Measurements from ENCODE around the gene SPRYD3. TPM values are rescaled to one million over a fixed set of nuclear protein-coding genes. Genes with fewer than 3 reads are reported as not detected.

Gene SPRYD3
- total RNA-seq, 2 experiments from 2014 or later = 32.8 to 35.4 TPM

DNA sequence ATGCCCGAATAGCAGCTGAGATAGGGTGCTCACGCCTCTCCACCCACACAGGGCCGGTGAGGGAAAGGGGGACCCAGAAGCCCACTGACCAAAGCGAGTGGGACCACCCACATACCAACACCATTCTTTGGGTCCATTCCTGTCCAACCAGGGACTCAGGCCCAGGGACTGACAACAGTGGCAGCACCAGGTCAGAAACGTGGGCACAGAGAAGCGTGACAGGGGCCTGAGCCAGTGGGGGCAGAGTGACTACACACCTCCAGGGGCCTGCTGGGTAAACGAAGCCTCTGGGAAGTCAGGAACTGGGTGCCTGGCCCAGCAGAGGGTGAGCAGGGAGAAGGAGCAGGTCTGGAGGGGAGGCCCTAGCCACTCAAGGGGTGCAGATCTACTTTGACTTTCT is 13.7 kb downstream of the SPRYD3 start:
- DNase-seq = no peak
- intact Hi-C loops (cut with micrococcal nuclease) = no loop called here
- CTCF ChIA-PET = interaction anchor here (0.6 to 11.6 kb wide), 40 partner anchors 8 to 591 kb away, joined by 3 to 348 read pairs (median 5); partner anchors contain the start of genes AAAS, CSAD, IGFBP6 and PFDN5
- no peaks in the 10 kb centered on the region for H3K27me3 Mint-ChIP-seq
- POLR2A ChIA-PET = interaction anchor here (1.1 to 4.0 kb wide), 2 partner anchors 33 to 37 kb away, joined by 10 to 30 read pairs; partner anchors contain the start of genes IGFBP6 and SOAT2
- peaks cover 8% of the 10 kb centered on the region for H3K4me1 Mint-ChIP-seq (ENCODE audit: low read depth)
- H3K27ac Mint-ChIP-seq = no peak overlapping the region
- H3K9me3 Mint-ChIP-seq = no peaks in the 10 kb centered on the region
- no peak overlapping the region for H3K4me3 Mint-ChIP-seq
- peaks cover 11% of the 10 kb centered on the region for H3K36me3 Mint-ChIP-seq

DNA sequence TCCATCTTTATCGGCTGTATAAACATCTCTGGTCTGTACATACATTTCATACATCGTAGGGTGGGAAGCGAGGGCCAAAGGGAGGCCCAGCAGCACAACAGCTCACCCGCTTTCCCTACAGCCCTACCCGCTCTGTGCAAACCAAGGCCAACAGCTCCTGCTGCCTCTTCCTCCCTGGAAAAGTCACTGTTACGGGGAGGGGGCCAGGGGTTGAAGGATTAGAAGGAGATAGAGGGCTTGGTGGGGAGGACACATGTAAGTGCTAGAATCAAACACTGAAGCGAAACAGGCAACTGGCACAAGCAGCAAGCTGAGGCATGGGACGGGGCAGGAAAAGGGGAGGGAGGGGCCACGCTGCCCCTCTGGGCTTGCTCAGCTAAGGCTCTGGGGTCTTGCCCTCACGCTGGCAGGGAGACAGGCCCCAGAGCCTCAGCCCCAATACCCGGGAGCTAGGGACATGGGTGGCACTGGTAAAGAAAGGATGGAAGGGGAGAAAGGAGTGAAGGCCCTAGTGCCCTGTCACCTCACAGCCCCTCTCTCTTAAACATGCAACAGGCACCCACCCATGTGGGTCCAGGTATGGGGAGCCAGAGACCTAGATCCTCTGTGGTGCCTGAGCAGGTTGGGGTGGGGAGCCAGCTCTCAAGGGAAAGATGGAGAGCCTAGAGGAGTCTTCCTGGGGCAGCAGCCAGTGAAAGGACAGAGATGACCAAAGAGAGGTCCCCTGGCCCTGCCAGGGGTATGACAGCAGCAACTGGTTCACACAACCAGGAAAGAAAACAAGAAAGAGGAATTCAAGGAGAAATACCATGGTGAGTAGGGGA is 14.4 kb downstream of the SPRYD3 start:
- peaks cover 11% of the 10 kb centered on the region for H3K36me3 Mint-ChIP-seq
- intact Hi-C loops (cut with micrococcal nuclease) = no loop called here
- no peaks in the 10 kb centered on the region for H3K9me3 Mint-ChIP-seq
- POLR2A ChIA-PET = interaction anchor here (4.0 kb wide), 1 partner anchor 34 kb away, joined by 30 read pairs; the partner anchor contains the start of gene IGFBP6
- H3K4me1 Mint-ChIP-seq (ENCODE audit: low read depth) = peaks cover 8% of the 10 kb centered on the region
- CTCF ChIA-PET = interaction anchor here (0.8 to 11.6 kb wide), 24 partner anchors 7 to 436 kb away, joined by 3 to 348 read pairs (median 7); partner anchors contain the start of genes AAAS, CSAD, IGFBP6 and PFDN5
- no peak overlapping the region for H3K4me3 Mint-ChIP-seq
- H3K27me3 Mint-ChIP-seq = no peaks in the 10 kb centered on the region
- no peak overlapping the region for H3K27ac Mint-ChIP-seq
- DNase-seq = no peak

DNA sequence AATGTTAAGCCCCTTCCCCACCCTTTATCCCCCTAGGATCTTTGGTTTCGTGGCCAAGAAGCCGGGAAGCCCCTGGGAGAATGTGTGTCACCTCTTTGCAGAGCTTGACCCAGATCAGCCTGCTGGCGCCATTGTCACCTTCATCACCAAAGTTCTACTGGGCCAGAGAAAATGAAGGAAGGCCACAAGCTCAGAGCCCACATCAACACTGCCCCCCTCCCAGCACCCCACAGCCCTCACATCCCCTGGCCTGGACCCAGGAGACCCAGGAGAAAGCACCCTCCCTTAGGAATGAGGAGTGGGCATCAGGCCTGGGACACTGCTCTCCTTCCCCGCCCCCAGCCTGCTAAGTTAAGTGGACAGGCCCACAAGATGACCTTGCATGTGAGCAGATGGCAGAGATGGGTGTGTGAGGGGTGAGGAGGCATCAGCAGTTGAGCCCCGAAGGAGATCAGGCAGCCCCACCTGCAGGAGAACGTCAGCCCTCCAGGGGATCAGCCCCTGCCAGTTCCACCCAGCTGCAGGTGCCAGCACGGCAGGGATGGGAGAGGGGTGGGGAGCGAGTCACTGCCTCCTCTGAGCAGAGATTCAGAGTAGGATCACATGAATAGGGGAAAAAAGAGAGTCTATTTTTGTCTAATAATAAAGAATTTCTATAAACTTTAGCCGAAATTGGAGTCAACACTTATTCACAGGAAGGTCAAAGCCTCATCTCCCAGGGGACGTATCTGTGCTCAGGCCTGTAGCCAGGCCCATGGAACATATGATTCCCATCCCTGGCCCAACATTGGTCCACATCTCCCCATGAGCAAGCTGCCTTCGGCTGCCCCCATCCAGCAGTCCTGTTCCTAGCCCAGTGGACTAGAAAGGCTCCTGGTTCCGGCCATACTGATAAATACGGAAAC is 15.2 kb downstream of the SPRYD3 start:
- no peak overlapping the region for H3K27ac Mint-ChIP-seq
- H3K36me3 Mint-ChIP-seq = peaks cover 11% of the 10 kb centered on the region
- no peaks in the 10 kb centered on the region for H3K9me3 Mint-ChIP-seq
- H3K27me3 Mint-ChIP-seq = no peaks in the 10 kb centered on the region
- ChIA-PET CTCF (interaction anchor here (1.1 to 11.6 kb wide), 9 partner anchors 10 to 227 kb away, joined by 4 to 348 read pairs (median 26); partner anchors contain the start of genes CSAD, IGFBP6, SOAT2 and SPRYD3), POLR2A (interaction anchor here (0.9 to 4.0 kb wide), 5 partner anchors 9 to 35 kb away, joined by 3 to 30 read pairs (median 5); partner anchors contain the start of genes IGFBP6 and SPRYD3)
- intact Hi-C loops (cut with micrococcal nuclease) = no loop called here
- peaks cover 8% of the 10 kb centered on the region for H3K4me1 Mint-ChIP-seq (ENCODE audit: low read depth)
- no peak overlapping the region for H3K4me3 Mint-ChIP-seq
- no peak for DNase-seq

DNA sequence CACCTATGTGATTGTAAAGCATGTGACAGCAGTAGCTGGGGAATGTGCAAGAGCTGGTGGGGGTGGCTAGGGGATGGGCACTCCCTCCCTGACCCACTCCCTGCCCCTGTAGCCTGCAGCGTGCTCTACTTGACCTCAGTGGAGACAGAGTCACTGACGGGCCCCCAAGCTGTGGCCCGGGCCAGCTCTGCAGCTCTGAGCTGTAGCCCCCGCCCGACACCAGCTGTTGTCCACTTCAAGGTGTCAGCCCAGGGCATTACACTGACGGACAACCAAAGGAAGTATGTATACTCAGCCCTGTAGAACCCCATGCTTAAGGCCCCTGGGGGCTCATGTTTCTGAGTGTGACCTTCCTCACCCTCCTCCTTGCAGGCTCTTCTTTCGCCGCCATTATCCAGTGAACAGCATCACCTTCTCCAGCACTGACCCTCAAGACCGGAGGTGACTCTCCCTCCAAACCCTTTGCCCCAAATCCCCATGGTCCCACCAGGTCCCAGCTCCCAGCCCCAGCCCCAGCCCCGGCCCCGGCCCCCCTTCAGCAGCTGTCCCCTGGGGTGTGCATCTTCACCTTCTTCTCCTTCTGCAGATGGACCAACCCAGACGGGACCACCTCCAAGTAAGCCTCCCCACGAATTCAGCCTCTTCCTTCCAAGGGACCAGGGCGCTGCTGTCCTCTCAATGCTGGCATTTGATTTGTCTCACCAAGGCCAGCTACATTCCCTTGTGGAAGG is 16.0 kb downstream of the SPRYD3 start:
- POLR2A ChIA-PET = interaction anchor here (0.9 to 3.0 kb wide), 4 partner anchors 8 to 36 kb away, joined by 3 to 10 read pairs (median 4); partner anchors contain the start of genes IGFBP6 and SPRYD3
- peaks cover 8% of the 10 kb centered on the region for H3K4me1 Mint-ChIP-seq (ENCODE audit: low read depth)

DNA sequence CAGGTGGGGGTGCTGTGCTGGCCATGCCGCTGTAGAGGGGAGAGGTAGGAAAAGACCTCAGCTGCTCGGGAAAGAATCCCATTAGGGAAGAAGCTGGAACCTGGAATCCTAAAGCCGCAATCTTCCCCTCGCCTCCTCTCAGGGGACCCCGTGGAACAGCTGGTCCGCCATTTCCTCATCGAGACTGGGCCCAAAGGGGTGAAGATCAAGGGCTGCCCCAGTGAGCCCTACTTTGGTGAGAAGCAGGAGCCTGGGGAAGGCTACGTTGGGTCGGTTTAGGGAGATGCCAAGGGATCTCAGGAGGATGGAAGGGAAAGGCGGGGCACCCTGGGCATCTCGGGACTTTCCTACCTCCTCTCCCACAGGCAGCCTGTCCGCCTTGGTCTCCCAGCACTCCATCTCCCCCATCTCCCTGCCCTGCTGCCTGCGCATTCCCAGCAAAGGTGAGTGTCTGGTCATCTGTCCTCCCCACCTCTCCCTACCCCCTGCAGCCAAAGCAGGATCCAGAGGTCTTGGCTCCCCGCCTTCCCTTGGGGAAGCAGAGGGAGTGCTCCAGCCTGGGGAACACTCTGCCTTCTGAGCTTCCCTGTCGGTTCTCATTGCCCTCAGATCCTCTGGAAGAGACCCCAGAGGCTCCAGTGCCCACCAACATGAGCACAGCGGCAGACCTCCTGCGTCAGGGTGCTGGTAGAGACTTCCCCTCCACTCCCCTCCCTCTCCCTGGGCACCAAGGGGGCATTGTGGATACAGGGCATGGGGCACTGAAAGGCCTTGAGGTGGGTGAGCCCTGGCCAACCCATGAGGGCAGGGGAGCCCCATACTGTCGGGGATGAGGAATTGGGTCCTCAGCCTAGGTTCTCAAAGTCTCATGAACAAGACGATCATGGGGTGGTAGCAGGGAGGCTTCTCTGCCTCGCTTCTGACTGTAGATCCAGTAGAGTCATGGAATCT is 16.9 kb downstream of the SPRYD3 start:
- CTCF ChIA-PET = interaction anchor here (0.8 to 11.6 kb wide), 5 partner anchors 8 to 39 kb away, joined by 4 to 348 read pairs (median 4); partner anchors contain the start of genes IGFBP6, SOAT2 and SPRYD3
- H3K9me3 Mint-ChIP-seq = no peaks in the 10 kb centered on the region
- intact Hi-C loops (cut with micrococcal nuclease) = no loop called here
- peaks cover 11% of the 10 kb centered on the region for H3K36me3 Mint-ChIP-seq
- peaks cover 8% of the 10 kb centered on the region for H3K4me1 Mint-ChIP-seq (ENCODE audit: low read depth)
- no peak overlapping the region for H3K27ac Mint-ChIP-seq
- no peak overlapping the region for H3K4me3 Mint-ChIP-seq
- POLR2A ChIA-PET = interaction anchor here (1.2 to 3.0 kb wide), 2 partner anchors 17 to 36 kb away, joined by 5 to 10 read pairs; partner anchors contain the start of genes IGFBP6 and SPRYD3
- no peaks in the 10 kb centered on the region for H3K27me3 Mint-ChIP-seq
- no peak for DNase-seq

More for the DNA sequence above, 16.0 kb downstream of the SPRYD3 start:
- DNase-seq = no peak
- Mint-ChIP-seq H3K4me3 (no peak overlapping the region), H3K27me3 (no peaks in the 10 kb centered on the region), H3K9me3 (no peaks in the 10 kb centered on the region), H3K36me3 (peaks cover 11% of the 10 kb centered on the region), H3K27ac (peak overlapping the region; percentile 23)
- CTCF ChIA-PET = interaction anchor here (0.8 to 11.6 kb wide), 4 partner anchors 9 to 38 kb away, joined by 4 to 348 read pairs (median 63); partner anchors contain the start of genes IGFBP6, SOAT2 and SPRYD3
- intact Hi-C loops (cut with micrococcal nuclease) = no loop called here

DNA sequence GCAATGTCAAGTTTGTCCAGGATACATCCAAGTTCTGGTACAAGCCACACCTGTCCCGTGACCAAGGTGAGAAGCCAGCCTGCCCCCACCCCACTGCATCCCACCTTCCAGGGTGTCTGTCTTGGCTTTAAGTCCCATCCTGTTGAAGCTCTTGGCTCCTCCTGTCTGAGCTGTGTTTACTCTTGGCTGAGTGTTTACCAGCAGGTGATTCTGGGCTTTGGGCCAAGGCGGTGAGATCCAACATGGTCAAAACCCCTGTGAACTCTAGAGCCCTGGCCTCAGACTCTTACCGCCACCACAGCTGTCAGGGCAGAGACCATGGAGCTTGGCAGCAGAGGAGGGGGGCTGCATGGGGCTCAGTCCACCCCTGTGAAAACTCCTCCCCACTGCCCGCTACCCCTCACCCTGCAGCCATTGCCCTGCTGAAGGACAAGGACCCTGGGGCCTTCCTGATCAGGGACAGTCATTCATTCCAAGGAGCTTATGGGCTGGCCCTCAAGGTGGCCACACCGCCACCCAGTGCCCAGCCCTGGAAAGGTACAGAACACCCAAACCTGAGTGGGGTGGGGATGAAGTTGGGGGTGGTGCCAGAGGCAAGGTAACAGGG is 17.7 kb downstream of the SPRYD3 start:
- H3K4me3 Mint-ChIP-seq = no peak overlapping the region
- H3K36me3 Mint-ChIP-seq = peaks cover 9% of the 10 kb centered on the region
- no peaks in the 10 kb centered on the region for H3K9me3 Mint-ChIP-seq
- H3K27ac Mint-ChIP-seq = peak overlapping the region; percentile 49
- no peaks in the 10 kb centered on the region for H3K27me3 Mint-ChIP-seq
- DNase-seq = no peak
- peaks cover 7% of the 10 kb centered on the region for H3K4me1 Mint-ChIP-seq (ENCODE audit: low read depth)
- CTCF ChIA-PET = interaction anchor here (1.0 to 11.6 kb wide), 3 partner anchors 14 to 39 kb away, joined by 4 to 348 read pairs (median 6); partner anchors contain the start of genes IGFBP6, SOAT2 and SPRYD3
- intact Hi-C loops (cut with micrococcal nuclease) = no loop called here
- POLR2A ChIA-PET = interaction anchor here (1.2 to 3.0 kb wide), 2 partner anchors 18 to 37 kb away, joined by 5 to 10 read pairs; partner anchors contain the start of genes IGFBP6 and SPRYD3

DNA sequence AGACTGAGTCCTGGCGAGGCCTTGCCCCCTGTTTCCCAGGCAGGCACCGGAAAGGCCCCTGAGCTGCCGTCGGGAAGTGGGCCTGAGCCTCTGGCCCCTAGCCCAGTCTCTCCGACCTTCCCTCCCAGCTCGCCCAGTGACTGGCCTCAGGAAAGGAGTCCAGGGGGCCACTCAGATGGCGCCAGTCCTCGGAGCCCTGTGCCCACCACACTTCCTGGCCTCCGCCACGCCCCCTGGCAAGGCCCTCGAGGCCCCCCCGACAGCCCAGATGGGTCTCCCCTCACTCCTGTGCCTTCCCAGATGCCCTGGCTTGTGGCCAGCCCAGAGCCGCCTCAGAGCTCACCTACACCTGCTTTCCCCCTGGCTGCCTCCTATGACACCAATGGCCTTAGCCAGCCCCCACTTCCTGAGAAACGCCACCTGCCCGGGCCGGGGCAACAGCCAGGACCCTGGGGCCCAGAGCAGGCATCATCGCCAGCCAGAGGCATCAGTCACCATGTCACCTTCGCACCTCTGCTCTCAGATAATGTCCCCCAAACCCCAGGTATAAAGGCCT is 18.4 kb downstream of the SPRYD3 start:
- Mint-ChIP-seq H3K4me3 (no peak overlapping the region), H3K9me3 (no peaks in the 10 kb centered on the region), H3K27ac (no peak overlapping the region), H3K27me3 (no peaks in the 10 kb centered on the region), H3K4me1 (ENCODE audit: low read depth) (peaks cover under 1% of the 10 kb centered on the region), H3K36me3 (peaks cover 6% of the 10 kb centered on the region)
- POLR2A ChIA-PET = interaction anchor here (1.1 to 3.0 kb wide), 2 partner anchors 9 to 38 kb away, joined by 3 to 10 read pairs; partner anchors contain the start of gene IGFBP6
- CTCF ChIA-PET = interaction anchor here (1.4 to 11.6 kb wide), 2 partner anchors 19 to 40 kb away, joined by 6 to 348 read pairs; partner anchors contain the start of genes IGFBP6, SOAT2 and SPRYD3
- no peak for DNase-seq
- intact Hi-C loops (cut with micrococcal nuclease) = no loop called here

DNA sequence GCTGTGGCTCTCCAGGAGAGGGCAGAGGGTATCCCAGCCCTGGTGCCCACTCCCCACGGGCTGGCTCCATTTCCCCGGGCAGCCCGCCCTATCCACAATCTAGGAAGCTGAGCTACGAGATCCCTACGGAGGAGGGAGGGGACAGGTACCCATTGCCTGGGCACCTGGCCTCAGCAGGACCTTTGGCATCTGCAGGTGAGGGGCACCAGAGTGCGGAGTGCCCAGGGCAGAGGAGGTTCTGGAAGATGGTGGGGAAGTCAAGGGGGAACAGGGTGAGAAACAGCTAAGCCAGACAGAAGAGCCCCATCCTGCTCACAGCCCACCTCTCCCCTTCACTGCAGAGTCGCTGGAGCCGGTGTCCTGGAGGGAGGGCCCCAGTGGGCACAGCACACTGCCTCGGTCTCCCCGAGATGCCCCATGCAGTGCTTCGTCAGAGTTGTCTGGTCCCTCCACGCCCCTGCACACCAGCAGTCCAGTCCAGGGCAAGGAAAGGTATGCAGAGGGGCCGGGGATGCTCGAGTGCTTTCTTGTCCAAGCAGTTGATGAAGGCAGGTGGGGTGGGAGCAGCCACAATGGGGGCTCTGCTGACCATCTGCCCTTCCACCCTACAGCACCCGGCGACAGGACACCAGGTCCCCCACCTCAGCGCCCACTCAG is 19.0 kb downstream of the SPRYD3 start:
- no peak for DNase-seq
- H3K36me3 Mint-ChIP-seq = peaks cover 2% of the 10 kb centered on the region
- no peaks in the 10 kb centered on the region for H3K27me3 Mint-ChIP-seq
- no peaks in the 10 kb centered on the region for H3K9me3 Mint-ChIP-seq
- ChIA-PET CTCF (interaction anchor here (0.8 kb wide), 1 partner anchor 12 kb away, joined by 3 read pairs; no protein-coding TSS in a partner anchor), POLR2A (interaction anchor here (1.1 kb wide), 1 partner anchor 8 kb away, joined by 3 read pairs; no protein-coding TSS in a partner anchor)
- no peaks in the 10 kb centered on the region for H3K4me1 Mint-ChIP-seq (ENCODE audit: low read depth)
- H3K27ac Mint-ChIP-seq = no peak overlapping the region
- no peak overlapping the region for H3K4me3 Mint-ChIP-seq
- intact Hi-C loops (cut with micrococcal nuclease) = no loop called here

DNA sequence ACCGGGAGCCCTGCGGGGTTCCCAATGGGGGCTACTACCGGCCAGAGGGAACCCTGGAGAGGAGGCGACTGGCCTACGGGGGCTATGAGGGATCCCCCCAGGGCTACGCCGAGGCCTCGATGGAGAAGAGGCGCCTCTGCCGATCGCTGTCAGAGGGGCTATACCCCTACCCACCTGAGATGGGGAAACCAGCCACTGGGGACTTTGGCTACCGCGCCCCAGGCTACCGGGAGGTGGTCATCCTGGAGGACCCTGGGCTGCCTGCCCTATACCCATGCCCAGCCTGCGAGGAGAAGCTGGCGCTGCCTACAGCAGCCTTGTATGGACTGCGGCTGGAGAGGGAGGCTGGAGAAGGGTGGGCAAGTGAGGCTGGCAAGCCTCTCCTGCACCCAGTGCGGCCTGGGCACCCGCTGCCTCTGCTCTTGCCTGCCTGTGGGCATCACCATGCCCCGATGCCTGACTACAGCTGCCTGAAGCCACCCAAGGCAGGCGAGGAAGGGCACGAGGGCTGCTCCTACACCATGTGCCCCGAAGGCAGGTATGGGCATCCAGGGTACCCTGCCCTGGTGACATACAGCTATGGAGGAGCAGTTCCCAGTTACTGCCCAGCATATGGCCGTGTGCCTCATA is 19.6 kb downstream of the SPRYD3 start:
- no peak overlapping the region for H3K27ac Mint-ChIP-seq
- DNase-seq = no peak
- intact Hi-C loops (cut with micrococcal nuclease) = no loop called here
- H3K4me1 Mint-ChIP-seq (ENCODE audit: low read depth) = no peaks in the 10 kb centered on the region
- CTCF ChIA-PET = interaction anchor here (0.8 to 1.1 kb wide), 2 partner anchors 12 to 18 kb away, joined by 3 read pairs; no protein-coding TSS in a partner anchor
- H3K9me3 Mint-ChIP-seq = no peaks in the 10 kb centered on the region
- no peak overlapping the region for H3K4me3 Mint-ChIP-seq
- no peaks in the 10 kb centered on the region for H3K27me3 Mint-ChIP-seq
- H3K36me3 Mint-ChIP-seq = no peaks in the 10 kb centered on the region
- POLR2A ChIA-PET = interaction anchor here (1.1 kb wide), 1 partner anchor 8 kb away, joined by 3 read pairs; no protein-coding TSS in a partner anchor
